HG02623 (cell line): ENCODE measurements around the gene METTL26.

Experiments used
- ATAC-seq: cut with Tn5 transposase; IDR thresholded peaks from one replicate; pipeline ENCODE4 v1.9.1; 2021; ENCODE audit warnings: moderate library complexity; ENCODE audit not compliant: unreplicated experiment

The METTL26 gene

DNA sequence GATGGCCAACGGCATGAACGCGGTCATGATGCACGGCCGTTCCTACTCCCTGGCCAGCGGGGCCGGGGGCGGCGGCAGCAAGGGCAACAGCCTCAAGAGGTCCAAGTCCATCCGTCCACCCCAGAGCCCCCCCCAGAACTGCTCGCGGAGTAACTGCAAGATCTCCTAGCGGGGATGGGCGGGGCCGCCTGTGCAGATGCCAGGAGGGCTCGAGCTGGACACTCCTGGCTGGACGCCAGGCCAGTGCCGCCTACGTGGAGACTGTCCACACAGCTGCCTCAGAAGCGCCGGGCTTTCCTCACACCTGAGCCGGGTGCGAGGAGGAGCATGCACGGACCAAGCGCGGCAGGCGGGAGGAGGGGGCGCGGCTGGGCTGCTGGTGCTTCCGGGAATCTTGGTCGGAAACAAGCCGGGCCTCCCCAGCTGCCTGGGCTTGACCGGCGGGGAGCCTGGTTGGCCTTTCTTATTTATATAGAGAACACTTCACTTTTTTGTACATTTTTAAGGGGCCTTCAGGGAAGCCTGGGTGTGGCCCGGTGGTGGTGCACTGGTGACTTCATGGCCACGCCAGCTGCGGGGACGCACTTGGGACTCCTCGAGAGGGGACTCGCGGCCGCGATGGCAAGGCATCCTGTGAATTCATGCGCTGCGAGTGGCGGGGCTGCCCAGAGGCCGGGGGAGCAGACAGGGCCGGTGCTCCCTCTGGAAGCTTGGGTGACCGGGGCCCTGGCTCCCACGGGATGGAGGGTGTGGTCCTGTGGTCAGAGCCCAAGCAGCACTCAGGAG is 8.5 kb downstream of the METTL26 start:
- no peak for ATAC-seq

GRCh38 chr16:626787-627453 is 9.2 kb downstream of the METTL26 start:
- ATAC-seq, result no peak

DNA sequence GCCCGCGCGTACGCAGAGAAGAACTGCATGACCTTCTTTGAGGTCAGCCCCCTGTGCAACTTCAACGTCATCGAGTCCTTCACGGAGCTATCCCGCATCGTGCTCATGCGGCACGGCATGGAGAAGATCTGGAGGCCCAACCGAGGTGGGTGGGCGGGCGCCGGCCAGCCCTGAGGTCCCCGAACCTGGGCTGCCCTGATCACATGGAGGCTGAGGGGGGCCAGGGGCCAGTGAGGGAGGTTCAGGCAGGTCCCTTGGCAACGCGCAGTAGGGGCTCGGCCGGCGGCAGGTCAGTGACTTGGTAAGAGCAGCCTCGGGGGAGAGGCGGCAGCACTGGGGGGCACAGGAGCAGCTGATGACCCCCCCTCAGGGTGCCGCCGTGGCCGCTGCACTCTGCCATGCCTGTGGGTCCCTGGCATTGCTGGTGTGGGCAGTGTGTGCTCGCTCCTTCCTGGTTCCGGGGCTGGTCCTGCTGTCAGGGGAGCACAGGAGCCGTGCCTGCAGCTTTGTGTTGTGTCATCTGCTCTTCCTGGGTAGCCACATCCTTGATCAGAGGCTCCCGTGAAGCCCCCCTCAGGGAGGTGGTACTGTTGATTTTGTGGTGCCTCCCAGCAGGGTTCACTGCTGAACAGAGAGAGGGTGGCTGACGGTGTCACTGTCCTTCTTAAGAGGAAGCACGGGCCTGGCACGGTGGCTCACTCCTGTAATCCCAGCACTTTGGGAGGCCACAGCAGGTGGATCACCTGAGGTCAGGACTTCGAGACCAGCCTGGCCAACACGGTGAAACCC is 9.9 kb downstream of the METTL26 start:
- no peak for ATAC-seq

- ATAC-seq, result no peak
Observed at GRCh38 chr16:625117-625976, 10.8 kb downstream of the METTL26 start.

- no peak for ATAC-seq
Observed at GRCh38 chr16:624526-625070, 11.5 kb downstream of the METTL26 start.

GRCh38 chr16:622920-623280 is 13.2 kb downstream of the METTL26 start:
- ATAC-seq, result no peak

GRCh38 chr16:621526-622105 is 14.5 kb downstream of the METTL26 start:
- ATAC-seq, result no peak

DNA sequence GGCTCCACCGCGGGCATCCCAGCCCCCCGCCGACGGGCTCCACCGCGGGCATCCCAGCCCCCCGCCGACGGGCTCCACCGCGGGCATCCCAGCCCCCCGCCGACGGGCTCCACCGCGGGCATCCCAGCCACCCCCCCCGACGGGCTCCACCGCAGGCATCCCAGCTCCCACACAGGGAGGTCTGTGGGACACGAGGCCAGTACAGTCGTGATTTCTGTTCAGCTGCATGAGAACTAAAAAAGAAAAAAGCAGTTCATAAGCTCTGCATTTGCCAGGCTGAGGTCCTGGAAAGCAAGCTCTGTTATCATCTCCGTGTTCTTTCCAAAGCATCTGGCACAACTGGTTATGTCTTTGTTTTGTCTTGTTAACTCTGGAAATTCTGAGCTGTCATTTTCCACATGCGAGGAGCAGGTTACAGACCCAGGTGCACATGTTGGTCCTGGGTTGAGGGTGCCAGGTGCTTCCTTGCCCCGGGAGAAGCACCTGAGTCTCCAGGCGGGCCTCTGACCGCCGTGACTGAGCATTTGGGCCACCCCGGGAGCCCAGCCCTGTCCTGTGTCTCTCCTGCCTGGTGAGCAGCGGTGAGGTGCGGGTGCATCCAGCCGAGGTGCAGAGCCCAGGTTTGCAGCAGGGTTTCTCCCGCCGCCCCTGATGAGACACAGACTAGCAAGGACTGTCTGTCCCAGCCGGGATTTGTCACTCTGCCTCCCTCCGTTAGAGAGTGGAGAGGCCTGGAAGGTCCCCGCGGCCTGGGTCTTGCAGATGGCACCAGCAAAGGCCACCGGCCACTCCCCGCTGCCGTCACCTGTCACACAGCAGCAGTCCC is 15.2 kb downstream of the METTL26 start:
- no peak for ATAC-seq

DNA sequence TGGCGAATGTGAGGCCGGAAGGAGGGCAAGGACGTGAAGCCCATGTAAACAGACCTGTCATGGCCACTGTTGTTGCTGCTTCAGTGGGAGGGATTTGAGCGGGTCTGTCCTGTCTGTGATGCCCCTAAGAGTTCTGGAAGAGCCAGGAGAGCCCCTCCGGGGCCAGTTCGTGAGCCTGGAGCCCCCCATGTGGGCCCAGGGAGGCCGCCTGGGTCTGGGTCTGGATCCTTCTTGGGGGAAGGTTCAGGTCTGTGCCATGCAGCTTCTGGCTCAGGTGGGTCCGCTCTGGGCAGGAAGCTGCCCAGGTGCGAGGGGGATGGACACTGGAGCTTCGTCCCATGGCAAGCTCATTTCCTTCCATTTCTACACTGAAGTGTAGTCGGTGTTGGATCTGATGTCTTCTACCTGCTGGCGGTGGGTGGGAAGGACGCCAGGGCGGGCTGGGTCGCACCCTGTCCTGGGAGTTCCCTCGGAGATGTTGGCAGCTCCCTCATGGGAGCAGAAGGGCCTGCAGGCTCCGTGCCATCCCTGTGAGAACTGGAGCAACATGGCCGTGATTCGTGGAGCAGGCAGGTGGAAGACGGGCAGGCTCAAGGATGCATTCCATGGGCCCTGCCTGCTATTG is 16.5 kb downstream of the METTL26 start:
- no peak for ATAC-seq

DNA sequence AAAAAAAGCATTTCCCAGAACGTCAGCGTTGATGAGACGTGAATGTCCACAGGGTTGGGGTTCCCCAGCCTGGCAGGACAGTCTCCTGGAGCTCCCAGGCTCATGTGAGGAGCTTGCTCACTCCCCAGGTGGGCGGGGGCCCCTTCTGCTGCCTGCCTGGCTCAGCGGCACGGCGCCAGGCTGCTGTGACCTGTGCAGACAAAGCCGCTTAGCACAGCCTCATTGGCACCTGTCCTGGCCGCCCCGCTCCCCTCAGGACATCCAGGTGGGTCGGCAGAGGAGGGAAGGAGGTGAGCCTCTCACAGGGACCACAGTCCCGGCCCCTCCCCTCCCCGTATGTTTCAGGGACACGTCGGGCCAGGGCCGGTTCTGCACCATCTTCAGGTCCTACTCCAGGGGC is 18.2 kb downstream of the METTL26 start:
- ATAC-seq, result no peak

- no peak for ATAC-seq
Observed at GRCh38 chr16:616733-617586, 19.1 kb downstream of the METTL26 start.

DNA sequence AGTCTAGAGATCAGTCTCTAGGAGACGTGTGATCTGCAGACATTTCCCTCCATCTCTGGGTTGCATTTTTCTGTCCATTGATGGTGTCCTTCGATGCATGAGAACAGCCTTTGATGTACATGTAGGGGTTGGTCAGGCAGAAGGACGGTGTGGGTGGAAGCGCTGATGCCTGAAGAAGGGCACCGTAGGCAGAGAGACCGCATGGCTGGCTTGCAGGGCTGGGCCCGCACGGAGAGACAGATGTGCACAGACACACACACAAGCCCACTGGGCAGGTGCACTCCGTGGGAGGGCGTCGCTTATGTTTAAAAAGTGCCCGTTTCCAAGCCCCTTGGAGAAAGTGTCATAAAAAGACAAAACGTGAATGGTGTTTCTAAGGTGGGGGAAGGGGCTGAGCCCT is 21.0 kb downstream of the METTL26 start:
- no peak for ATAC-seq

DNA sequence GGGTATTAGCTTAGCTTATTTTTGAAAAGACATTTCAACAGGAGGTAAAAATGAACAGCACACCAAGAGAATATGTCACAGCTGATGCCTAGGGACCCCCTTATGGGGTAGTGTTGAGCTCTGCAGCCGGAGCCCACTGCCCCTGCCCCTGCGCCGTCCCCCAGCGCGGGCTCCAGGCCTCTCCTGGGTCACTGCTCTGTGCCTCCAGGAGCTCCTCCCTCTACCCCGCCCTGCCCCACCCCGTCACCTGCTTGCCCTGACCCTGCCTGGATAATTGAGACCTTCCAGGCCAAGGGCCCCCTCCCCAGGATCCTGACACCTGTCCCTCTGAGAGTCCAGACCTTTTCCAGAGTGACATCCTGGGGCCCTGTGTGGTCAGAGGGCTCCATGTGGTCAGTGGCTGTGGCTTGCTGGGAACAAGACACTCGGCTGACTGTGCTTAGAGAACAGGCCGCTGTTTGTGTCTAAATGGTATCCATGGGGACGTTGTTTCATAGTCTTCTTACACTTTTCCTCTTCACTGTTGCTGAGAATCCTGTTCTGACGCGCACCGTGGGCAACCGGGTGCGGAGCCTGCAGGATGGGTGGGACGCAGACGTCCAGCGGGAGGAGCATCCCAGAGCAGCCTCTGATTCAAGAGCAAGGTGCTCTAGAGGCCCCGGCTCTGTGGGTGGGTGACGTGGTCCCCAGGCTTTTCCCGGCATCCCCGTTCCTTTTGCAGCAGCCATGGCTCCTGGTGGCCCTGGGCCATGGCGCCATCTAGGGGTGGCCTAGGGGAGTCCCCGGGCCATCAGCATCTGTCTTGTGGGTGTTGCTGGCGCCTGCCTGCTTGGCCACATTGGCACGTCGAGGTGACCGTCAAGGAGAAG is 25.4 kb downstream of the METTL26 start:
- ATAC-seq, result no peak

- no peak for ATAC-seq
Observed at GRCh38 chr16:609984-610383, 26.1 kb downstream of the METTL26 start.

DNA sequence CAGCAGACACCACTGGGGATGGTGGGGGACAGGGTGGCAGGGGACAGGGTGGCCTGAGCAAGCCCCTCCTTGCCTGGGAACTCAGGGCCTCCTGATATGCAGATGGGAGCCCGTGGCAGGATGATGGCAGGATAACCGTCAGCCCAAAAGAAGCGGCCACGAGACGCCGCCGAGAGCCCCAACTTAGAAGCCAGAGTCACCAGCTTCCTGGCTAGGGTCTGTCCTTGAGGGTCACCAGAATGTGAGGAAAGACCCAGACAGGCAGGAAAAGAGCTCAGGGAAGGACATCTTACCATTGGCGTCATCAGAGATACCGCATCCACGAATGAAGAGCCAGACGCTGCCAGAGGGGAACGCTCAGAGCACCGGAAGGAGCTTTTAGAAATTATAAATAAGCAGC is 26.8 kb downstream of the METTL26 start:
- no peak for ATAC-seq

DNA sequence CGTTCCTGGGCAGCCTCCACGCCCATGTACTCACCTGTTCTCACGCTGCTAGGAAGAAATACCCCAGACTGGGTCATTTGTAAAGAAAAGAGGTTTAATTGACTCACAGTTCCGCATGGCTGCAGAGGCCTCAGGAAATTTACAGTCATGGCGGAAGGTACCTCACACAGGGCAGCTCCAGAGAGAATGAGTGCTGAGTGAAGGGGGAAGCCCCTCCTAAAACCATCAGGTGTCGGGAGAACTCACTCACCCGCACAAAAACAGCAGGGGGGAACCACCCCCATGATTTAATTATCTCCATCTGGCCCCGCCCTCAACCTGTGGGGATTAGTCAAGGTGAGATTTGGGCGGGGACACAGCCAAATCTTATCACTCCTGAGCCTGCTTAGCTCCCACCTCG is 28.1 kb downstream of the METTL26 start:
- no peak for ATAC-seq

- ATAC-seq, result no peak
Observed at GRCh38 chr16:606656-607307, 29.3 kb downstream of the METTL26 start.
